ENCODE measurements around the gene KNL1.

Gene KNL1

GRCh38 chr15:40582726-40583246 lies 11.3 kb upstream of the KNL1 start:
- H3K4me3 ChIP-seq (ENCODE audit: control insufficient read depth, low read depth, low read length): peak overlapping the region; percentile 19
- no peak for TF ChIP-seq CTCF (IDR thresholded peaks at IDR 0.05; ENCODE audit: control insufficient read depth, insufficient read depth, low read depth, low read length, missing control alignments)
- DNase-seq (ENCODE audit: low read depth): no peak

GRCh38 chr15:40584191-40584590 lies 9.9 kb upstream of the KNL1 start:
- no peak overlapping the region for H3K4me3 ChIP-seq (ENCODE audit: control insufficient read depth, low read depth, low read length)
- no peak for TF ChIP-seq CTCF (IDR thresholded peaks at IDR 0.05; ENCODE audit: control insufficient read depth, insufficient read depth, low read depth, low read length, missing control alignments)
- no peak for DNase-seq (ENCODE audit: low read depth)

GRCh38 chr15:40590667-40591050 lies 3.4 kb upstream of the KNL1 start:
- H3K4me3 ChIP-seq (ENCODE audit: control insufficient read depth, low read depth, low read length): no peak overlapping the region
- TF ChIP-seq CTCF (IDR thresholded peaks at IDR 0.05; ENCODE audit: control insufficient read depth, insufficient read depth, low read depth, low read length, missing control alignments): no peak
- no peak for DNase-seq (ENCODE audit: low read depth)

GRCh38 chr15:40591389-40591788 lies 2.7 kb upstream of the KNL1 start:
- no peak for TF ChIP-seq CTCF (IDR thresholded peaks at IDR 0.05; ENCODE audit: control insufficient read depth, insufficient read depth, low read depth, low read length, missing control alignments)
- no peak for DNase-seq (ENCODE audit: low read depth)
- no peak overlapping the region for H3K4me3 ChIP-seq (ENCODE audit: control insufficient read depth, low read depth, low read length)

- TF ChIP-seq CTCF (IDR thresholded peaks at IDR 0.05; ENCODE audit: control insufficient read depth, insufficient read depth, low read depth, low read length, missing control alignments): no peak
- no peak overlapping the region for H3K4me3 ChIP-seq (ENCODE audit: control insufficient read depth, low read depth, low read length)
- DNase-seq (ENCODE audit: low read depth): no peak
Observed at GRCh38 chr15:40593165-40593564, 884 bp upstream of the KNL1 start.

- DNase-seq (ENCODE audit: low read depth): no peak
- peak overlapping the region; percentile 71 for H3K4me3 ChIP-seq (ENCODE audit: control insufficient read depth, low read depth, low read length)
- no peak for TF ChIP-seq CTCF (IDR thresholded peaks at IDR 0.05; ENCODE audit: control insufficient read depth, insufficient read depth, low read depth, low read length, missing control alignments)
Observed at GRCh38 chr15:40594429-40594836, 384 bp downstream of the KNL1 start.

- no peak for DNase-seq (ENCODE audit: low read depth)
- H3K4me3 ChIP-seq (ENCODE audit: control insufficient read depth, low read depth, low read length): peak overlapping the region; percentile 71
- TF ChIP-seq CTCF (IDR thresholded peaks at IDR 0.05; ENCODE audit: control insufficient read depth, insufficient read depth, low read depth, low read length, missing control alignments): no peak
Observed at GRCh38 chr15:40595219-40595618, 1.2 kb downstream of the KNL1 start.
